DMS 273 treated with DMSO at 0.1 percent for 48 hours (cell line): ENCODE results near the gene TCF7L2.

Experiments used
- DNase-seq: peaks from one replicate; lab custom pipeline; 2025; lab: John Stamatoyannopoulos, UW

Gene TCF7L2

GRCh38 chr10:112948196-112948595 is 1.9 kb upstream of the TCF7L2 start:
- DNase-seq: no peak

- DNase-seq: no peak
Observed at GRCh38 chr10:112949143-112949823, 764 bp upstream of the TCF7L2 start.

DNA sequence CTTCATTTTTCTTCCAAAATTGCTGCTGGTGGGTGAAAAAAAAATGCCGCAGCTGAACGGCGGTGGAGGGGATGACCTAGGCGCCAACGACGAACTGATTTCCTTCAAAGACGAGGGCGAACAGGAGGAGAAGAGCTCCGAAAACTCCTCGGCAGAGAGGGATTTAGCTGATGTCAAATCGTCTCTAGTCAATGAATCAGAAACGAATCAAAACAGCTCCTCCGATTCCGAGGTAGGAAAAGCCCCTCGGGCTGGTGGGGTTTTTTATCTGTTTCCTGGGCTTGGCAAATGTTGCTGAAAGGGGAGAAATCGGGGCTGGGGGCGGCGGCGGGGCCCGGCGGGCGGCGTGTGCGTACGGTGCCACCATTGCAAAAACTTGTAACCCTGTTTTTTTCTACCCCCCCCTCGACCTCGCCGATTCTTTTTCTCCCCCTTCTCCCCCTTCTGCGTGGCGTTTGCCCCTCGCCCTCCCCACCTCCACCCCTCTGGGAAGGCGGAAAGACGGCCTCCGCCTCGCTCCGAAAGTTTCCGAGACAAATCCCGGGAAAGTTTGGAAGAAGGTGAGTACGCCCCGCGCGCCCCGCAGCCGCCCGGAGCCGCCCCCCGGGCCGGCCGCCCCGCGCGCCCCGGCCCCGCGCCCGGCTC is 789 bp downstream of the TCF7L2 start:
- no peak for DNase-seq

GRCh38 chr10:112951359-112952281 is 1.6 kb downstream of the TCF7L2 start:
- no peak for DNase-seq

- DNase-seq: no peak
Observed at GRCh38 chr10:112952282-112953173, 2.5 kb downstream of the TCF7L2 start.

GRCh38 chr10:112953174-112954159 is 3.4 kb downstream of the TCF7L2 start:
- DNase-seq: no peak

DNA sequence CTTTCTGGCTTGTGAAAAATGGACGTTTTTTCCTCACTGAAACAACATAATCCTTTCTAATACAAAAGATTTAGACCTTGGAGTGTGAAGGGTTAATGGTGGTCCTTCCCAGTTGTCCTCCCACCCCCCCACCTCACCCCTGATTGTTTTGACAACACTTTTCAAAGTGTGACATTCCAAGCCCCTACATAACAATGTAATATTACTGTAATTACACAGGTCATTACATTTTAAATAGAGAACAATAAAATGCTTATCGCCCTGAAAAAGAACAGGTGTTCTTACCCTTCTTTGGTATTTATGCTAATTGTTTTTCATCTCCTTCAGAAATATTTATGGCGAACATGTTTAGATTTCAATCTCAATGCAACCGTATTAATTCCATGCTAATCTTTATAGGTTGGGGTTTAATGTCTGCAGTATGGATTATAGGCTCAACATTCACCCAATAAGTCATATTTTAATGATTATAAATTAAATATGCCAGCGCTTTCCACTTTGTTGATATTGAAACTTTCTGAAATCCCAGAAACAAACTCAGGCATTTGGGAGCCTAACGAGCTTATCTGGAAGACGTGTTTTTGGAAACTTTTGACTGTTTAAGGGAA is 5.0 kb downstream of the TCF7L2 start:
- no peak for DNase-seq

DNA sequence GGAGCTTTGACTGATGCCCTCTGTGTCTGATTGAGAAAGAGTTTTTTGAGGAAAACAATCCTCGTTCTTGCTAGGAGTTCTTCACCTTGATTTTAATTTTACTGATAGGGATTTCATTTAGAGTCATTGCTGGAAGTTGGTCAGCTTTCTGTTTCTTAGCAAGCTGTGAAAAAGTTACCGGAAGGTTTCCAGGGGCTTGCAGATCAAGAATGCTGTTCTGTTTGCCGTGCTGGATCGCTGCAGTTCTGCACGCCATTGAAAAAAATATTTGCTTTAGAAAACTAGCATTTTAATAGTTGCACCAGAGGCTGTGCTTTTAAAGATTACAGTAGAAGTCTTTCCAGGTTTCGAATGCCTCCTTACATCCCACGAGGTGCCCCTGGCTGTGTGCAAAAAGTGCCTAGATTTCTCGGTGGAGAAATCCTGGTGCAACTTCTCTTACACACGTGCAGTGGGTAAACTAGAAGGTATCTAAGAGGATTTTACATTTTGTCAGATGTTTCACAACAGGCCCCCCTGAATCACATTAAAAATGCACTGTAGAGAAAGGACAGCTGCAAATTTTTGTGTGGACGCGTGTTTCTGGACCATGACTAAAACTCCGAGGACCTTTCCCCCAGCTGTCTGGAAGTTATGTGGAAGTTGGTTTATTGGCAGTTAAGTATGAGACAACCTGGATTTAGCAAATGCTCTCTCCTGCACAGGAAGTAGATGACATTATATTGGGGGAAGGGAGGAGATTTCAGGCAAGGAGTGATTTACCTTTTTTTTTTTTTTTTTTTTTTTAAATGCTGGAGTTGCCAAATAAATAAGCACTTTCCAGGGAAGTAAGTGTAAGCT is 5.8 kb downstream of the TCF7L2 start:
- no peak for DNase-seq

DNA sequence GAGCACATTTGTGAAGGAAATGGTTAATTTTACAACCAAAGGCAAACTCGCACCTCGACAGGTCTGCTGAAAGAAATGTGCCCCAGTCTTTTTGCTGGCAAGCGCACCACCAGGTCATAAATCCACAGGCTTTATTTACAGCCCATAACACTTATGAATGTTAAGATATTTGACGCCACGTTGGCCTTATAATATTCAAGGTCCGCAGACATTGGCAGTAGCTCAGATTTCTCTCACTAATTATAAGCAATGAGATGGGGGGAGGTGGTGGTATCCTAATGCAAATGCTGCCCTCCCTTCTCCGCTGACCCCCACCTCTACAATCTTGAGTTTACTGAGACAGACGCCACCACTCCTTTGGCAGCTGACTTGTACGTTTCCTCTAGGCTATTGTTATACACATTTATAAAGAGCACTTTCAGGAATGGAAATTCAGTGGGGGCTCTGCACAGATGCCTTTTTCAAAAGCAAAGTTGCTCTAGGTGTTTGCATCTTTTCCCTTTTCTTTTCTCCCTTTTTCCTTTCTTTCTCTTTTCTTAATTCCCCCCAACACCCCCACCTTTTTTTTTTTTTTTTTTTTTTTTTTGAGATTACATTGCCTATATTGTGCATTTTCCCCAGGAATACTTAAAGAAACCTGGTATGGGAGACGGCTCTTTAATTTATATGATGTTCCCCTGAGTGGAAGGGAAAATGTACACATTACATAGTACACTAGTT is 6.7 kb downstream of the TCF7L2 start:
- no peak for DNase-seq

GRCh38 chr10:112957640-112958092 is 7.6 kb downstream of the TCF7L2 start:
- DNase-seq: no peak

DNA sequence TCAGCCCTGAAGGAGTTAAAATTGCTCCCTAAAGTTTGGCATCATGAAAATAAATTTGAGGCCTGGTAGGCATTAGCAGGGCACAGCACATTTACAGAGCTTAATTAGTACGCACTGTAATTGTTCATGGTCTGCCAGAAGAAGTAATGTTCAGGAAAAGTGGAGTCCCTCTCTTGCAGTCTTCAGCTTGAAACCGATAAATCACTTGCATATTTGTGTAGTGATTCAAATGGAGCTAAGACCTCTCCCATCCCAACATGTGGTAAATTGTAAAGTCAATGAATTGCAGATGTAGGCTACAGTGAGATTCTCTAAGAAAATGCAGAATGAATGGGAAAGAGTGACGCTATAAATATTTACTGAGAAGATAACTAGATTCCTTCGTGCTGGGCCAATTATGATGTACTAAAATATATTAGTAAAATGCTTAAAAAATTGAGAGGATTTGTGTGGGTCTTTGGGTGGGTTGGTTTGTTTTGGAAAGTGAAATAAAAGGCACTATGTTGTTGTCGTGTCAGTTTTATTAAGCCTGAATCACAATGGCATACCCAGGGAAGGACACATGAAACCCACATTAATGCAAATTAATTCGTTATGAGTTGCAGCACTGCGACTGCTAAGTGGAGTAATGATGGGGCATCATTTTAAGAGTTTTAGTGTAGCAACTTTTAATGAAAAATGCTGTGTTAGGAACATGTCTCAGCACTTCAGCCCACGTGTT is 8.4 kb downstream of the TCF7L2 start:
- no peak for DNase-seq

DNA sequence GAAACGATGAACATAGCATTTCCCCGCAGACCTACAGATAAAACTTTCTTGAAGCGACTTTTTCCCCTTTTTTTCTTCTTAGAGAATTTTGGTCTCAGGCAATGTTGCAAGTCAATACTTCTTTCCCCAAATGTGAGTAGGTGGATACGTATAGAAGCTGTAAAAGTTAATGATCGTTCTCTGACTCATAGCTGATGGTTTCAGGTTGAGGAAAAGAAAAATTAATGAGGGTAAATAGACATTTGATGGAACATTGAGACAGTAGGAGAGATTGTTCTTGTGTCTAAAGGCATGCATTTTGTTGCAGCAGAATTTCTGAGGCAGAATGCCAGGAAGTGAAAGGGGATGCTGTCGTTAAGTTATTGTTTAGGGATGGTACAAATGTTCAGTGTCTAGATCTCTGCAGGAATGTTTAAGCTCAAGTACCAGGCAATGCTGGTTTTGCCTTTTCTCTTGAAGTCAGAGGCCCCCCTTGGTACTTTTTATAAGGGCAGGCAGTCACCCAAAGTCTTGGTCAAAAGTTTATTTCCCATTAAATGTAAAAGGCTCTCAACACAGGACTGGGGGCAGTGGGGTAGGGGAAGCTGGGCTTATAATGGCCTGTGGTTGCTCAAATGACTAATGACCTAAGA is 9.3 kb downstream of the TCF7L2 start:
- no peak for DNase-seq

DNA sequence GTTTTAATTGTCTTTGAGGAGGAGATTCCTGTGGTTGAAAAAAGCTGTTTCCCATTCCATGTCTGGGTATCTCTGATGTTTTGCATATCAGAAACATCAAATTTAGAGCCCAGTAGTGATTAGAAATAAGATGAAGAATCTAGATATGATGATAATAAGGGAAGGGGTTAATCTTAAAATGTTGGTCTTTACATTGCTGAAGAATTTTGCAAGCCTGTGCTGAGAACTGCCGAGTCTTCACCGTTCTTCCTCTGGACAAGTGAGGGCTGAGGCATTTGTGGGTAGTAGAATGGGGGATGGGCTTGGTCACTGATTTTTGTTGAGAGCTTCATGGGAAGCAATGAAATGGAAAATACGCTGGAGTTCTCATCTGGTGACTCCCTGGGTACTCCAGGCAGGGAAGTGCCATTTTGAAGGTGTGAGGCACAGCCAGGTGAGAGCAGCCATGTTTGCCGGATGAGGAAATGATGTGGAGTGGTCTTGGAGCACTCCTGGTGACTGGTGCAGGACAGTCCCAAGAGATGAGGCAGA is 10.2 kb downstream of the TCF7L2 start:
- no peak for DNase-seq

GRCh38 chr10:112961609-112962008 is 11.6 kb downstream of the TCF7L2 start:
- DNase-seq: no peak

DNA sequence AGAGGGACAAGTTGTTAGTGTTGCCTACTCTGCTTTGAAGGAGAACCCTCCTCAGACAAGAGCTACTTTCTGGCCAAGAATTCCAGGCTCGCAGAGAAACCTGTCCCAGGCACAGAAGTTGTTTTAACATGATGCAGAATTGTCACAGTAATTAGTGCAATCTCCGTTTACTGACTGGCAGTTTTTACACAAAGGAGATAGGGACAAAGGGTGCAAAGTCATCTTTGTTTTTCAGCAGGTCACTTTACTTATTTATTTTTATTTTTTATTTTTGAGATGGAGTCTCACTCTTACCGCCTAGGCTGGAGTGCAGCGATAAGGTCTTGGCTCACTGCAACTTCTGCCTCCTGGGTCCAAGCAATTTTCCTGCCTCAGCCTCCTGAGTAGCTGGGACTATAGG is 12.3 kb downstream of the TCF7L2 start:
- no peak for DNase-seq

DNA sequence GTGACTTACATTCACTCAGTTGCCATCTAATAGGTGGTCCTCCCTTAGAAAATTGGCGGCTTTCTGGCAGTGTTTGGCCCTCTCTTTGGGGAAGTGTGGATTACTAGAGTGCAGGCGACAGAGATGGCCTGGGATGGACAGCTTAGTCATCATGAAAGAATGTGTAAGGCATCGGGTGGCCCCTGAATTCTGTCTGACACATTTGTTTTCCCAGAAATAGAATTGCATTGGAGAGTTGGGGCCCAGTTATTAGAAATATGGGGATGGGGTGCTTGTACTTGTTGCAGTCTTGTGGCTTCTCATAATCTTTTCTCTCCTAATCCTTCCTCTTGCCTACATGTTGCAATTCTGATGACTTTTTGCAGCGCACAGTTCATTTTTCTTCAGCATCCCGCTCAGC is 13.8 kb downstream of the TCF7L2 start:
- DNase-seq: no peak

DNA sequence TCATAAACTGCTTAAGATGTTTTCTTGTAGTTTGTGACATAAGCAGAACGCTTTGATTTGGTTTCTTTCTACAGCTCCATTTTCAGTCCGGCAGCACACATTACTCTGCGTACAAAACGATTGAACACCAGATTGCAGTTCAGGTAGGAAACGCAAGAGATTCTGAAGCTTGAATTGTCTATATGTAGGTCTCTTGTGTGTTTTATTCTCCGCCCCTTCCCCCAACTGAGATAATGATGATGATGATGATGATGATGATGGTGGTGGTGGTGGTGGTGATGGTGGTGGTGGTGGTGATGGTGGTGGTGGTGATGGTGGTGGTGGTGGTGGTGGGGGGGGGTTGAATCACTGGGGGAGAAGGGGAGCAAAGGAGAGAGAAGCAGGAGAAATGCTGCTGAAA is 14.4 kb downstream of the TCF7L2 start:
- DNase-seq: no peak
